NCI-H510A treated with DMSO at 0.1 percent for 48 hours (cell line): ENCODE measurements around the gene DLL1.
"Not testable (repeated sequence)": the region's sequence is repeated elsewhere in the genome, so short reads cannot be mapped to it uniquely, and the experiment has no call there.

ENCODE experiments used
- DNase-seq: peaks from one replicate; lab custom pipeline; 2025; lab: John Stamatoyannopoulos, UW

Gene DLL1, protein sequence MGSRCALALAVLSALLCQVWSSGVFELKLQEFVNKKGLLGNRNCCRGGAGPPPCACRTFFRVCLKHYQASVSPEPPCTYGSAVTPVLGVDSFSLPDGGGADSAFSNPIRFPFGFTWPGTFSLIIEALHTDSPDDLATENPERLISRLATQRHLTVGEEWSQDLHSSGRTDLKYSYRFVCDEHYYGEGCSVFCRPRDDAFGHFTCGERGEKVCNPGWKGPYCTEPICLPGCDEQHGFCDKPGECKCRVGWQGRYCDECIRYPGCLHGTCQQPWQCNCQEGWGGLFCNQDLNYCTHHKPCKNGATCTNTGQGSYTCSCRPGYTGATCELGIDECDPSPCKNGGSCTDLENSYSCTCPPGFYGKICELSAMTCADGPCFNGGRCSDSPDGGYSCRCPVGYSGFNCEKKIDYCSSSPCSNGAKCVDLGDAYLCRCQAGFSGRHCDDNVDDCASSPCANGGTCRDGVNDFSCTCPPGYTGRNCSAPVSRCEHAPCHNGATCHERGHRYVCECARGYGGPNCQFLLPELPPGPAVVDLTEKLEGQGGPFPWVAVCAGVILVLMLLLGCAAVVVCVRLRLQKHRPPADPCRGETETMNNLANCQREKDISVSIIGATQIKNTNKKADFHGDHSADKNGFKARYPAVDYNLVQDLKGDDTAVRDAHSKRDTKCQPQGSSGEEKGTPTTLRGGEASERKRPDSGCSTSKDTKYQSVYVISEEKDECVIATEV

GRCh38 chr6:170290296-170291128 is at the start of gene DLL1:
Gene DLL1, minus strand, starts transcription at chr6:170291078. Its CDS starts 939 bp downstream, at chr6:170290139.
- peak; percentile 41 for DNase-seq

DNA sequence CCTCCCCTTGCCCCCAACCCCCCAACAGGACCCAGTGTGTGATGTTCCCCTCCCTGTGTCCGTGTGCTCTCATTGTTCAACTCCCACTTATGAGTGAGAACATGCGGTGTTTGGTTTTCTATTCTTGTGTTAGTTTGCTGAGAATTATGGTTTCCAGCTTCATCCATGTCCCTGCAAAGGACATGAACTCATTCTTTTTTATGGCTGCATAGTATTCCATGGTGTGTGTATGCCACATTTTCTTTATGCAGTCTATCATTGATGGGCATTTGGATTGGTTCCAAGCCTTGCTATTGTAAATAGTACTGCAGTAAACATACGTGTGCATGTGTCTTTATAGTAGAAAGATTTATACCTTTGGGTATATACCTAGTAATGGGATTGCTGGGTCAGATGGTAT is 44.3 kb upstream of the DLL1 start:
- DNase-seq, result not testable (repeated sequence)

GRCh38 chr6:170329321-170329720 is 38.4 kb upstream of the DLL1 start:
- no peak for DNase-seq

GRCh38 chr6:170317718-170318117 is 26.8 kb upstream of the DLL1 start:
- DNase-seq, result no peak

- no peak for DNase-seq
Observed at GRCh38 chr6:170317076-170317475, 26.2 kb upstream of the DLL1 start.

- DNase-seq, result no peak
Observed at GRCh38 chr6:170316071-170316470, 25.2 kb upstream of the DLL1 start.

DNA sequence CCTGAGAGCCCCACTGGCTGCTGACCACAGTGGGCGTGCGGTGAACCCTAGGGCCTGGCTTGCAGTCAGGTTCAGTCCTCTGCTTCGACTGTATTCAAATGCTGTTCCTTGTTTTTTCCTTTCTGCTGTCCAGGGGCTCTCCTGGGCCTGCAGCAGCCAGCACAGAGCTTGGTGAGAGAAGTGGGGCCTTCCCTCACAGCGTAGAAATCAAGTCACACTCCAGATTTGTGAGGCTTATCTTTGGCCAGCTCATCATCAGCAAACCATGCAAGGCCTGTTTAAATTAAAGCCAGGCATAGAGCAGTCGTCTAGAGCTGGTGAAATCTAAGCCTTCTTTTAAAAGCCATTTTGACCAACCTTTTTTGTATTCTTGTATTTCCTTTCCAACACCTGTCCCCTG is 24.1 kb upstream of the DLL1 start:
- DNase-seq, result no peak

- DNase-seq, result no peak
Observed at GRCh38 chr6:170313716-170314295, 22.9 kb upstream of the DLL1 start.

GRCh38 chr6:170312876-170313275 is 22.0 kb upstream of the DLL1 start:
- DNase-seq, result no peak

DNA sequence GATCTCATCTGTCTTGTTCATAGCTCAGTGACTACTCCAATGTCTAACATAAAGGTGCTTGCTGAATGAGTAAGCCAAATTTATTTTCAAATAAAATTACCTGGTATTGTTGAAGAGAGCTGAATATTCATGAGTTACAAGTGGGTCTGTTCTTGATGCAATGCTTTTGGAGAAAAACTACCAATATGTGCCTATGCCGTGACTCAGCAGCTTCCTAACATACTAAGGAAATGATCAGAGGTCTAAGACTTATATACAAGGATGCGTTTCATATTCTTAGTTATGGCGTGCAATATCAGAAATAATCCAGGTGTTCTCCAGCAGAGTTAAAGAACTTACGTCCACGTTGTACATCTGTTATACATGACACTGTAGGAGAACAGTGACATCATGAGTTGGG is 20.8 kb upstream of the DLL1 start:
- DNase-seq, result no peak

- DNase-seq, result no peak
Observed at GRCh38 chr6:170308761-170309160, 17.9 kb upstream of the DLL1 start.

DNA sequence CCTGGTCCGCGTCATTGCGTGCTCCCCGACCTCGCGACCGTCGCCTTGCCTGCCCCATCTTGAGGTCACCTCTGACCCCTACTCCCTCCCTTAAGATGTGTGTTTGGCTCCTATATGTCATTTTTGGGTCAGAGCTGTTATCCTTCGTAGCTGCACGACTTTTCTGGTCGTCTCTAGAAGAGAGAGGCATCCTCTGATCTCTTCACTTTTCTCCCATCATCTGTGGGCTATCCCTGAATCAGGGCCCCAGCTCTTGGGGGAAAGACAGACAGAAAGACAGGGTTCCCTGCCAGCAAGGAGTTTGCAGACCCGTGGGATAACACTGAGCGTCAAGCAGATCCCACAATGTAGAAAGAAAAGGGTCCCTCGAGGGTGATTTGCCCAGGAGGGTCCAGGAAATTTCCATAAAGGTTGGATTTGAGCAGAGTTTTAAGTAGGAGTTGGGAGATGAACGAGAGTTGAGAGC is 16.2 kb upstream of the DLL1 start:
- no peak for DNase-seq

DNA sequence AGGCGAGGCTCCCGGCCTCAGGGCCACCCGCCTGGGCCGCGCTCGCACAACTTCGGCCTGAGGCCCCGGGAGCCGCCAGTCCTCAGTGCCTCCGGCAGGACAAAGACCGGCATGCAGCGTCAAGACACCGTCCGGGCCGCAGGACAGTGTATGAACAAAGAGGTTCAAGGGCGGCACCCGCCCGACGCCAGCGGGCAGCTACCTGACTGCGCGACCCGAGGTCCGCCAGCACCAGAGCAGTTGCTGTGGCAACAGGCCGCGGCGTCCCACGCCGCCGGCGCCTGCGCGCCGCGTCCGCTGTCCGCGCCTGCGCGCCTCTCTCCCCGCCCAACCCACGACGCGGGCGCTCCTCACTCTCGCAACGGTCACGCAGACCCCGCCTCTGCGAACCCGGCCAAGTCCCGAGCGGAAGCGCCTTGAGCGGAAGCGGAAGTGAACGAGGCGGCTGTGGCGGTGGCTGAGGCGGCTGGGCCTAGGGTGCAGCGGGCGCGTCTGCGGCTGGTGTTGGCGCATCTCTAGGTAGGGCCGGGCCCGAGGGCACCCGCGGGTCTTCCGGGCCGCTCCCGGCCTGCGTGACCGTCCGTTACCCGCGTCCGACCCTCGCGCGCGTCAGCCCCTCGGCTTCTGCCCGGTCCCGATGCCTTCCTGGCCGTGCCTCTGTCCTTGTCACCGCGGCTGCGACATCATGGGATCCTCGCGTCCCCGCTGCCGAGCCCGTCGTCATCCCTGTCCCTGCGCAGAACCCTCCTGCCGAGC is 15.6 kb upstream of the DLL1 start, which contains the start of gene FAM120B:
Gene FAM120B (plus strand): TSS at position 435 of the 756 bp plus-strand sequence. CDS start 10,633 bp downstream, outside the sequence.
- peak; percentile 52 for DNase-seq

DNA sequence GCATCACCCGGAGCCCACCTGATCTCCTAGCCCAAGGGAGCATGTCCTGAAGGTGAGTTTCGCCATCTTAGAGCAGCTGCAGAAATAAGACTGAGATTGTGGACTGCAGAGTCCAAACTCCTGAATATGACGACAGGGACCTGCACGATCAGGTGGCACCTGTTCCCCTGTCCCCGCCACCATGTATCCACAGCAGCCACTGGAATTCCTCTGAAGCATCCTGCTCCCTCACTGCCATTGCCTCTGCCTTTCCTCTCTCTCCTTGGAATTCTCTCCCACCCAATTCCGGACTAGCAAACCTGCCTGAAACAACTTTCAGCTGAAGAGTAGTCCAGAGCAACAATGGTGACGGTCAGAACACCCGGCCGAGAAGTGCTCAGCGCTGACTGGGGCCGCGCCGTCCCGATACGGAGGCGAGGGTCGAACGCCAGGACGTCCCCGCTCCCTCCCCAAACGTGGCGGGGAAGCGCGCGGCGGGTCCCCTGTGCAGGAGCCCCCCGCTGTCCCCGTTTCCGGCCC is 15.0 kb upstream of the DLL1 start:
- no peak for DNase-seq

DNA sequence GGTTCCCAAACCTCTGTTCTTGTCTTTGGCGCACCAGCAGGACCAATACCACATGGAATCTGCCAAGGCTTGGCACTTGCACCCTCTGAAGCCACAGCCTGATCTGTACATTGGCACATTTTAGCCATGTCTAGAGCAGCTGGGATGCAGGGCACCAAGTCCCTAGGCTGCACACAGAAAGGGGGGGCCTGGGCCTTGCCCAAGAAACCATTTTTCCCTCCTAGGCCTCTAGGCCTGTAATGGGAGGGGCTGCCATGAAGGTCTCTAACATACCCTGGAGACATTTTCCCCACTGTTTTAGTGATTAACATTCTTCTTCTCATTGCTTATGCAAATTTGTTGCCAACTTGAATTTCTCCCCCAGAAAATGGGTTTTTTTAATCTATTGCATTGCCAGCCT is 10.3 kb upstream of the DLL1 start:
- no peak for DNase-seq

GRCh38 chr6:170298688-170299087 is 7.8 kb upstream of the DLL1 start:
- DNase-seq, result no peak

DNA sequence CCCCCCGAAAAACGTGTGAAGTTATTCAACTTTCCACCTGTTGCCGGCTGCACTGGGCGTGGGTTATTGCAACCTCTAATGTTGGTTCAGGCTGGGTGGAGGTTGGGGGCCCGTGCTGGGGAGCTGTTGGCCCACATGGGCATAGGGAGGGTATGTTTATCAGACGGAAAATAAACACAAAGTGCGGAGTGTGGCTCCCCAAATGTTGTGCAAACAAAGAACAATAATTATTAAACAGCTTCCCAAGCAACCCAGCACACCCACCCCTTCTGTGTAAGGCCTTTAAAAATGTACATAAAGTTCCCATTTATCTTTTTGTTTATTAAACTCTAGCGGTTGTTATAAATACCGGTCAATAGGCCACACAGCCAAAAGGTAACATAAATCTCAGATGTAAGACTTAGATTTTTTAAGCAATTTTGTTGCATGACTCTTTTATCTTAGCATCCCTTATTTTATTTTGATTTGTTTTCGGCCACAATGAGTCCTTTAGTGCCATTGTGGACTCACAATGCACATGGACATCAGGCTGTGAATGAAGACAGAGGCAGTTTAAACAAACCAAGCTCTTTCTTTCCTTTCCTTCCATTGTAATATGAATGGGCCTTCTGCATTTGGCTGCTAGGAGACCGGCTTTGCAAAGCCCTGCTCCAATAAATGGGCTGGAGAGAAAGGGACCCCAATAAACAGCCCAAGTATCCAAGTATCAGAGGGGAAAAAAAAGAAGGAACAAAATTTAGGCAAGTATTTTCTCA is 6.9 kb upstream of the DLL1 start:
- no peak for DNase-seq

GRCh38 chr6:170296746-170297575 is 6.1 kb upstream of the DLL1 start:
- peak; percentile 45 for DNase-seq

DNA sequence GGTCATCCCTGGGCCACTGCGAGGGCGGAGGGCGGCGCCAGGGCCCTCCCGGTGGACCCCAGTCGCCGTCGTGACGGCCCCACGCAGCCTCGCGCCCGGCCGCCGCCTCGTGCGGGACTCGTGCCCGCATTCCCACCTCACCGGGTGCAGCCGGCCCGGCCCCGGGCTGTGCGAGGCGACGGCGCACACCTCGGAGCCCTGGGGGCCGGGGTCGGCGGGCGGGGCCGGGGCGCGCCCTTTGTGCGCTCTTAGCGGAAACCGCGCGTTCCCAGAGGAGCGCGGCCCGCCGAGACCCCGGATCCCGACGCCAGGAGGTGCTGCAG is 5.5 kb upstream of the DLL1 start:
- DNase-seq, result no peak
